HG02623 (cell line): ENCODE data around the gene PROM1.

Experiments used
- ATAC-seq: cut with Tn5 transposase; IDR thresholded peaks from one replicate; pipeline ENCODE4 v1.9.1; 2021; ENCODE audit warnings: moderate library complexity; ENCODE audit not compliant: unreplicated experiment

Gene PROM1

DNA sequence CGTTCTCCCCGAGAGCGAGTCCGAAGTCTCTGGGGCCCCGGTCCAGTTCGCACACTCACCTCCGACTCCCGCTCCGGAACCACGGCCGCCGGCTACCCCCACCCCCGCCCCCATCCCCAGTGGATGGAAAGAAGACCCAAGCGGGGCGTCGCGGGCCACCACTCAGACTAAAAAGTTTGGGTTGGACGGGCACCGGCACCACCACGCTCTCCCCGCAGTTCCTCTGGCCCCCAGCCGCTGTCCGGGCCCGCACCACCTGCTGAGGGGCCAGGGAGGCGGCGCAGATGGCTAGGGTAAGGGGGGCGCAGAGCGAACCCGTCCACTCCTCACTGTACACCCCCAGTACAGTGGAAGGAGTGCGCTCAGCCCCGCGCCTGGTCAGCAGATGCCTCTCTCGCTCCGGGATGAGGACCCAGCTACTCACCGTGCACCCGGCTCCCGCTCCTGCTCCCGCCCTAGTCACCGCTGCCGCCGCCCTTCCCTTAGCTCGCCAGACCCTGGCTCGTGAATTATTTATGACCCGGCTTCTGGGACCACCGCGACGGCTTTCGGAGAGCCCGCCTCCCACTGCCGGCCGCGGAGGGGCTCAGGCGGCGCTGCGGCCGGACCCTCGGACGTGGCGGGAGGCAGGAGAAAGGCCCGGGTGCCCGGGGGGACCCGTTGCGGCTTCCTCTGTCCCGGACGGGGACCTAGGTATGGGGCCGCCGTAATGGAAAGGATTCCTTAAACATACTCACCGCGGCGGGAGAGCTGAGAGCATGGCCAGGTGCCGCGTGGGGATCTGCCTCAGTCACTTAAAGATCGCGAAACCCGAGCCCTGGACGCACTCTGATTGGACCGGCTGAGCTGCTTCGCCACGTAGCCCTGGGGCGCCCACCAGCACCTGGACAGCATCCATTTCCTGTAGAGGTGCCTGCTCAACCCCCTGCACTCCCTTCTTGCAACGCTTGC lies at the start of gene PROM1:
PROM1 (minus strand) TSS at position 783 of the 951 bp plus-strand sequence. CDS start 8,117 bp downstream, outside the sequence.
- ATAC-seq = no peak

DNA sequence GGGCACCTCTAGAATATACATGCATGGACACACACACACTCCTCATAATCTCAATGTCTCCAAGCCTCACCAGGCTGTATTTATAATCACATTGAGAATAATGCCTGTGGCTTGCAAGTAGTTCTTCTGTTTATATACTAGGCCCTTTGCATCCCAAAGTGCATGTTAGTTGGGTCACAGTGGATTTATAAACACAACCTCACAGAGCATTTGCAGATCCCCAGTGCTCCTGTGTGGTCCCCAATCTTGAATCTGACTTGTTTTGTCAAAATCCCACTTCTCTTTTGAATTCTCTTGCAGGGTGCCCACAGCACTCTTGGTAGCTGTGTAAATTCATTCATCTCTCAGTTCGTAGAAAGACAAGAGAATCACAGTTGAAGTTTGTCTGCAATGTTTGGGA lies 49.6 kb upstream of the PROM1 start:
- ATAC-seq = no peak

GRCh38 chr4:16131293-16131692 lies 47.5 kb upstream of the PROM1 start:
- no peak for ATAC-seq

DNA sequence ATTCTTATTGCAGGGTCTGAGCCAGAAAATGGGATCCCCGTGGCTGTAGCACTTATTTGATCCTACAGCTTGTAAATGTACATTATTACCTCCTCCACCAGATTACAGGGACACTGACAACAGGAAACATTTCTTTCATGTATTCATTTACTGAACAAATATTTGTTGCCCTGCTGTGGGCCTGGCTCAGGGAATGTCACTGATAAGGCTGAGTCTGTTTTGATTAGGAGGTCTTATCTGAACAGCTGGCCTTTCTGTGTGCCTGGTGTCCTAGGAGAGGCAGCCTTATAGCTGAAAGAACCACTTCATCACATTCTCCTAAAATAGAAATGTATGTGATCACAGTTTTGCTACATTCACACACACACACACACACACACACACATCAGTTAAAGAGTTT lies 45.5 kb upstream of the PROM1 start:
- ATAC-seq = no peak

DNA sequence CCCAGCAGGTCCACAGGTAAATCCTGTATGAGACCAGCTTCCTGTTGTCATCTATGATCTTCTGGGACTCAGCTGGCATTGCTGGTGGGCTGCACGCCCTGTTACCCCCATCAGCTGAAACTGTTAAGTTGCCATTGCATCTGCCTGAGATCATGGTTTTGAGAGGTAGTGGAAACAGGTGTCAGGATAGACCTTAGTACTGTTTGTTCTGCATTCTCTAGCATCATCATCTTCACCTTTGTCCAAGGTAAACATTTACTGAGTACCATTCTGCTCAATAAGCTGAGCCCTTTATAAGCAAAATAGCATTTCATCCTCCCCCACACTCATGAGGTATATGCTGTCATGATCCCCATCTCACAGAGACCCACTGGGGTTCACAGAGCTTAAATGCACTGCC lies 42.9 kb upstream of the PROM1 start:
- ATAC-seq = no peak

- ATAC-seq = no peak
Measured at GRCh38 chr4:16125571-16126445, 42.0 kb upstream of the PROM1 start.

GRCh38 chr4:16124232-16124631 lies 40.4 kb upstream of the PROM1 start:
- ATAC-seq = no peak

- no peak for ATAC-seq
Measured at GRCh38 chr4:16123356-16124084, 39.7 kb upstream of the PROM1 start.

DNA sequence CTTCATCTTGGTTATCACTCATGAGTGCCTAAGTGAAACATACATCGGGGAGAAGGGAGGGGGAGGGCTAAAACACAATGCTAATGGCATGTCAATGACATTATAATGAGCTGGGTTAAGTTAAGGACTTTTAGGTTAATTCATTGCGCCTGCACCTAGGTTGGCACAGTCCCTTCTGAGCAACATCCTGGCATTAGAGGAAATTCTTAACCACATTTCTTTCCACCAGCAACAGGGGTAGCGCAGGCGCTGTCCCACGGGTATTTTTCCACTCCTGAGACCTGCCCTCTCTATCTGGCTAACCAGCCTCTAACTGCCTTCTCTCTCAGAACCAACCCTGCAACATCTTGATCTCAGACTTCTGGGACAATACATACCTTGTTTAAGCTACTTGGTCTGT lies 39.0 kb upstream of the PROM1 start:
- no peak for ATAC-seq

DNA sequence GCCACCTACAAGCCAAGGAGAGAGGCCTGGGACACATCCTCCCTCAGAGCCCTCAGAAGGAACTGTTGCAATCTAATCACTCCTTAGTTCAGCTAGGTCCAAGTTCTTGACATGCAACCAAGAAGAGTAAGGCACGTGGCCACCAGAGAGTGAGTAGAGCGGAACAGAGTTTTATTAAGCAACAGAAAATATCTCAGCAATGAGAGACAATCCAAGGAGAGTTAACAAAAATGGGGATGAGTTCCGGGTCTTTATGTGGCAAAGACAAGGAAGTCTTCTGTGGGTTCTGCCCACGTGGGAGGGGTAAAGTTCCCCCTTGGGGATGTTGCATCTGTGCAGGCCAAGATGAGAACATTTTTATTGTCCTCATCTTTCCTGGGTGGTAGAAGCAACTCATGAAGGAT lies 38.5 kb upstream of the PROM1 start:
- ATAC-seq = no peak

GRCh38 chr4:16120720-16121119 lies 36.9 kb upstream of the PROM1 start:
- no peak for ATAC-seq

GRCh38 chr4:16119981-16120380 lies 36.2 kb upstream of the PROM1 start:
- no peak for ATAC-seq

DNA sequence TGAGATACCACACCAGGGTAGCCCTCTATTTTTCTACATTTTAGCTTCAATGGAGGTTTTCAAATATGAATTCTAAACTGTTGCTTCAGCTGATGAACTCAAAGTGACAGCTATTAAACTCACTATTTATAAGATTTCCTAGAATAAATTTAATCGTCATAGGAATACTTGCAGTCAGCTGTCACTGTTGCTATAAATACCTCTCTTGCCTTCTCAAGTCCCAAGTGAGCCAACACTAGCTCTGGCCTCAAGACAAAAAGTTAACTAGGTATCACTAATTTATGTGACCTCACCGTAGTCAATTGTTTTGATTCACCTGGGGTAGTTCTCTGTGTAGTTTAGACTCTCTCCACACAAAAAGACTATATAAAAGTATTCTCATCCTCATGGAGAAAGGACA lies 34.3 kb upstream of the PROM1 start:
- no peak for ATAC-seq

DNA sequence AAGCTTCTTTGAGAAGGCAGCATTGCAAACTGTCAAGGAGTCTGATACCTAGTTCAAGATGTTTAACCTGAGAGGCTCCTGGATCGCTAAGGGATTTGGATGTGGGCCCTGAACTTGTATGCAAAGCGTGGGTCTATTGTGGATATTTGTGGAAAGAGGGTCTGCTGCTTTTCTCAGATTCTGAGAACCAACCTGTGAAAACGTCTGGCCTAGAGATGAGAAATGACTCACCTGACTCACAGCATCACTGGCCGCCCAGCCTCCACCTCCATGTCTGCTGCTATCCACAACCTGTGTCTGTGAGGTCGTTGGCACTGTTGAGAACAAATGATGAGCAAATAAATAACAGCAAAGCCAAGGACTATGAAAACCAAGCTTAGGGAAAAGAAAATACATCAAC lies 33.3 kb upstream of the PROM1 start:
- no peak for ATAC-seq

DNA sequence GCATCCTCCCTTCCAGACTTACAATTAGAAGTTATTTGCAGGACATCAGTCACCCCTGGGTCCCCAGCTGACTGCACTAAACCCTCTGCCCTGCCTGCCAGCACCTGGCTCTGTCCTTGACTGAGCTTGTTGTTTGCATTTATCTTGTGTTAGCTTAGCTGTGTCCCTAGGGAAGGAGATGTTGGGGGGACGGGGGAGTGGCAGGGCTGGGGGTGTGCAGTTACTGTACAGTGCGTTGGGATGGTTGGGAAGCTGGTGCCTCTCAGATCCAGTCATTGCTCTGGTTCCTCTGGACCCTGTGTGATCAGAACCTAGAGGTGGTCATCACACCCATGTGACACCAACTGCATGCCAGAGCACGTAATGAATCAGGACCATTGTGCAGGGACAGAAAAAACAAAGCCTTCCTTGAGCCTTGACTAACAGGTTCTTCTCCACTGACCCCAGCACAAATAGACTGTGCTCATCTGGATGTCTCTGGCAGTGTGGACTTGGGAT lies 32.7 kb upstream of the PROM1 start:
- no peak for ATAC-seq

DNA sequence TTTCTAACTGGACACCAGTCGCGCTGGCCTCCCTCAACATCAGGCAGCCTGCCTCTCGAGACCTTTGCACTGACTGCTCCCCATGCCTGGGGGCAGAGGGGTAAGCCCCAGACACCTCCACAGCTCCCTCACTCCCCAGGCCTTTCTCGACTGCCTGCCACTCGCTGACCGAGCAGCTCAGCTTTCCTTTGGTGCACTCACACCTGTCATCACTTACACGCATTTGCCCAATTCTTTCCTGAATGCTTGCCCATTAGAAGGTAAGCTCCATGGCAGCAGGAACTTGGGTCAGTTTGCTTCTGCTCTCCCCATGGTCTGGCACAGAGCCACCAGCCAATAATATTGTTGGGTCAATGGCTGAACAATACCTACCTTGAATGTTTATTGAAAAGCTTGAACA lies 32.2 kb upstream of the PROM1 start:
- no peak for ATAC-seq

GRCh38 chr4:16114546-16114945 lies 30.7 kb upstream of the PROM1 start:
- no peak for ATAC-seq

GRCh38 chr4:16113741-16114140 lies 29.9 kb upstream of the PROM1 start:
- no peak for ATAC-seq

DNA sequence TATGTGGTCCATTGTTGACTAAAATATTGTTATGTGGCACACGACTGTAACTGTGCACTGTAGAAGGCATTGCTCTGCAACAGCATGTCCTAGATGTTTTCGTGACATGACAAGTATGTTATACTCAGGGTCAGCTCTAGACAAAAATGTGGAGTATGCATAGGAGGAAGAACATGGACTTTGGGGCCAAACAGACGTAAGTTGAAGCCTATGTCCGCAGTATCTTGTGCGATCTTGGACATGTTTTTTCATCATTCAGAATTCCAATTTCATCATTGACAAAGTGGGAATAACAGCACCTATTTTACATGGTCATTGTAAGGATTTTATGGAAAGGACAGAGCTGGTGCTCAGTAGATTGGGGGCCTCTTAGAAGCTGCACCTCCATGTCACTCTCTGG lies 27.7 kb upstream of the PROM1 start:
- no peak for ATAC-seq

GRCh38 chr4:16110661-16111290 lies 27.0 kb upstream of the PROM1 start:
- ATAC-seq = no peak
